KMS-11 (cell line): Measurements from ENCODE around the gene EIF2B2.

Experiments
- H2AFZ ChIP-seq: fragments of 200-600 bp; sonication (generic); 2 replicates; pipeline ENCODE4 v1.6.1; 2016; ENCODE audit warnings: antibody characterized with exemption, mixed run types, low read depth
- H3K27ac ChIP-seq: fragments of 200-600 bp; sonication (generic); 2 replicates; pipeline ENCODE4 v1.6.1; 2016; ENCODE audit warnings: mild to moderate bottlenecking, mixed run types
- H3K27me3 ChIP-seq: fragments of 200-600 bp; sonication (generic); 2 replicates; pipeline ENCODE4 v1.6.1; 2017; ENCODE audit warnings: mild to moderate bottlenecking, low read depth, mixed run types, moderate library complexity; ENCODE audit not compliant: insufficient read depth
- H3K36me3 ChIP-seq: fragments of 200-600 bp; sonication (generic); 2 replicates; pipeline ENCODE4 v1.6.1; 2017; ENCODE audit warnings: mild to moderate bottlenecking, mixed run types; ENCODE audit not compliant: insufficient read depth
- H3K4me1 ChIP-seq: fragments of 200-600 bp; sonication (generic); 2 replicates; pipeline ENCODE4 v1.6.1; 2016; ENCODE audit warnings: mild to moderate bottlenecking, low read depth, mixed run types; ENCODE audit not compliant: poor library complexity, severe bottlenecking
- H3K4me2 ChIP-seq: fragments of 200-600 bp; sonication (generic); 2 replicates; pipeline ENCODE4 v1.7.0; 2016; ENCODE audit warnings: mild to moderate bottlenecking, mixed run types
- H3K4me3 ChIP-seq: fragments of 200-600 bp; sonication (generic); IDR thresholded peaks from 2 replicates; pipeline ENCODE4 v1.6.1; 2017; ENCODE audit warnings: low read depth, low read length, mixed read lengths; ENCODE audit not compliant: insufficient read depth
- H3K79me2 ChIP-seq: fragments of 200-600 bp; sonication (generic); 2 replicates; pipeline ENCODE4 v1.6.1; 2016; ENCODE audit warnings: low read depth, mixed run types; ENCODE audit not compliant: insufficient read depth
- H3K9ac ChIP-seq: fragments of 200-600 bp; sonication (generic); 2 replicates; pipeline ENCODE4 v1.6.1; 2016; ENCODE audit warnings: mild to moderate bottlenecking, mixed run types
- H4K20me1 ChIP-seq: fragments of 200-600 bp; sonication (generic); 2 replicates; pipeline ENCODE4 v1.6.1; 2016; ENCODE audit warnings: mild to moderate bottlenecking, mixed run types; ENCODE audit not compliant: insufficient read depth
- CTCF ChIP-seq: fragments of 200-600 bp; sonication (generic); conservative IDR thresholded peaks from 2 replicates; pipeline ENCODE4 v1.6.1; 2017; ENCODE audit warnings: low read depth, mild to moderate bottlenecking, antibody characterized with exemption, low read length, moderate library complexity, mixed read lengths

The EIF2B2 gene

GRCh38 chr14:74955229-74956026 lies 47.3 kb upstream of the EIF2B2 start, which contains the start of gene PGF:
PGF (minus strand) TSS chr14:74955597; CDS start chr14:74955242, 355 bp downstream.
- peak within 1 kb of the TSS; percentile 54 for H2AFZ ChIP-seq
- H3K4me3 ChIP-seq = no peak within 1 kb of the TSS
- no peak within 1 kb of the TSS for H3K9ac ChIP-seq
- TF ChIP-seq CTCF = no peak
- H3K27ac ChIP-seq = no peak within 1 kb of the TSS
- H3K36me3 ChIP-seq = no peaks in the 10 kb centered on the region
- no peaks in the 10 kb centered on the region for H3K27me3 ChIP-seq
- no peaks in the 10 kb centered on the region for H3K79me2 ChIP-seq
- H3K4me1 ChIP-seq = no peaks in the 10 kb centered on the region
- H3K4me2 ChIP-seq = peak within 1 kb of the TSS; percentile 48
- no peaks in the 10 kb centered on the region for H4K20me1 ChIP-seq

GRCh38 chr14:74956027-74956279 lies 46.8 kb upstream of the EIF2B2 start:
- Histone ChIP-seq H4K20me1 (no peaks in the 10 kb centered on the region), H3K27ac (no peak overlapping the region), H2AFZ (no peak overlapping the region), H3K9ac (no peak overlapping the region), H3K36me3 (no peaks in the 10 kb centered on the region), H3K27me3 (no peaks in the 10 kb centered on the region), H3K4me2 (no peak overlapping the region), H3K4me1 (no peaks in the 10 kb centered on the region), H3K4me3 (no peak overlapping the region), H3K79me2 (no peaks in the 10 kb centered on the region)
- no peak for TF ChIP-seq CTCF

GRCh38 chr14:74956280-74957072 lies 46.2 kb upstream of the EIF2B2 start:
- TF ChIP-seq CTCF = no peak
- no peaks in the 10 kb centered on the region for H3K4me1 ChIP-seq
- no peaks in the 10 kb centered on the region for H3K36me3 ChIP-seq
- no peaks in the 10 kb centered on the region for H3K27me3 ChIP-seq
- no peak overlapping the region for H3K4me3 ChIP-seq
- no peaks in the 10 kb centered on the region for H4K20me1 ChIP-seq
- no peak overlapping the region for H3K9ac ChIP-seq
- H3K79me2 ChIP-seq = no peaks in the 10 kb centered on the region
- no peak overlapping the region for H3K4me2 ChIP-seq
- H3K27ac ChIP-seq = no peak overlapping the region
- H2AFZ ChIP-seq = no peak overlapping the region

GRCh38 chr14:74959596-74960180 lies 43.0 kb upstream of the EIF2B2 start:
- no peak overlapping the region for H3K4me2 ChIP-seq

More at GRCh38 chr14:74959596-74960180, 43.0 kb upstream of the EIF2B2 start:
- no peak for TF ChIP-seq CTCF
- Histone ChIP-seq H3K9ac (no peak overlapping the region), H3K27me3 (no peaks in the 10 kb centered on the region; the same call in 1 of the 2 replicates), H3K36me3 (no peaks in the 10 kb centered on the region), H4K20me1 (no peaks in the 10 kb centered on the region), H3K4me1 (no peaks in the 10 kb centered on the region), H3K79me2 (no peaks in the 10 kb centered on the region), H3K27ac (no peak overlapping the region), H2AFZ (no peak overlapping the region), H3K4me3 (no peak overlapping the region)
